Pancreas (tissue), 10 donors: ENCODE results near the gene ZDHHC24. TPM values are rescaled to one million over a fixed set of nuclear protein-coding genes. Genes with fewer than 3 reads are reported as not detected.

Experiments
- ATAC-seq, 4 donors: fragments of 200-7000 bp; cut with Tn5 transposase; one replicate each; pipeline versions ENCODE4 v1.8.0 to v1.9.1; 2020; ENCODE audit warnings: mild to moderate bottlenecking in 4 of 4, moderate library complexity in 4 of 4
- DNase-seq, 6 donors: peaks; one replicate each; pipeline ENCODE4 v3.0.0-alpha.2; 2020
- FAIRE-seq: peaks from 2 replicates; lab custom pipeline; 2012; peaks lifted over from hg19 to GRCh38; lab: Jason Lieb, UNC
- H3K27ac ChIP-seq, 4 donors: fragments of 200-600 bp; sonication (generic); 1 replicate in 3 of 4; 2 replicates in 1 of 4; pipeline versions ENCODE4 v1.5.0 to v1.8.0; 2020
- H3K27me3 ChIP-seq, 4 donors: fragments of 200-600 bp; one replicate each; pipeline ENCODE4 v1.8.0; 2021
- H3K36me3 ChIP-seq, 3 donors: fragments of 200-600 bp; sonication (generic) in 1 of 3; one replicate each; pipeline versions ENCODE4 v1.5.0 to v1.8.0; 2020 to 2021
- H3K4me1 ChIP-seq, 3 donors: fragments of 200-600 bp; one replicate each; pipeline ENCODE4 v1.8.0; 2021
- H3K4me3 ChIP-seq, 4 donors: fragments of 200-600 bp; sonication (generic) in 2 of 4; one replicate each; pipeline versions ENCODE4 v1.5.0 to v1.8.0; 2020 to 2021
- H3K9me3 ChIP-seq, 4 donors: fragments of 200-600 bp; one replicate each; pipeline ENCODE4 v1.8.0; 2021
- WGBS, 2 donors: extraction: QIAGEN DNeasy Blood & Tissue Kit; methylation state at CpG; one replicate each; pipeline ENCODE4 v1.1.7; 2013; 5-methylcytosine and 5-hydroxymethylcytosine counted together
- intact Hi-C, 3 donors: fragments of 100-400 bp; cut with DNase I; formaldehyde crosslinking; loops; one replicate each; pipeline versions ENCODE4 v1.11.1 to v1.14.2; 2022
- polyA plus RNA-seq, 2 donors: library from polyadenylated mRNA; stranded (reverse); fragments of 200-250 nt; gene quantifications; one replicate each; pipeline ENCODE4 v1.2.3, GENCODE V29; 2013
- total RNA-seq, 6 donors: library from RNA; stranded (reverse); fragmentation: NEBNext Ultra II Directional in 4 of 6; extraction: Animal tissue kit (Norgen Biotek cat#: 25700) in 4 of 6; gene quantifications; one replicate each; pipeline versions ENCODE4 v1.2.1 to v1.2.4, GENCODE V29; 2021 to 2023
- TF ChIP-seq, protein P1 (sequence below), 4 donors: fragments of 200-600 bp; sonication (generic) in 3 of 4; IDR thresholded peaks; one replicate each; pipeline versions ENCODE4 v1.5.0 to v1.8.0; 2021; ENCODE audit warnings: antibody characterized with exemption in 4 of 4
- donor health status: healthy with polysubstance abuse.
- donor health status: DM: no; HTN: no; CAD: no; lungs with moderate emphysema.
- donor health status: DM: no; HTN: no; CAD: no.
- donor health status: control.
- donor health status: control.
- donor health status: Bipolar disorder and iron deficiency.
- donor health status: DM: yes; HTN: yes; CAD: no.
- donor health status: DM: no; HTN: no; CAD: no.
- donor health status: DM: no; HTN: no; CAD: no.
- donor health status: DM: yes; HTN: yes; CAD: no.

ZDHHC24 gene
- total and polyA plus RNA-seq, 8 donors, result 7.0 to 11.4 (median 7.9) TPM

DNA sequence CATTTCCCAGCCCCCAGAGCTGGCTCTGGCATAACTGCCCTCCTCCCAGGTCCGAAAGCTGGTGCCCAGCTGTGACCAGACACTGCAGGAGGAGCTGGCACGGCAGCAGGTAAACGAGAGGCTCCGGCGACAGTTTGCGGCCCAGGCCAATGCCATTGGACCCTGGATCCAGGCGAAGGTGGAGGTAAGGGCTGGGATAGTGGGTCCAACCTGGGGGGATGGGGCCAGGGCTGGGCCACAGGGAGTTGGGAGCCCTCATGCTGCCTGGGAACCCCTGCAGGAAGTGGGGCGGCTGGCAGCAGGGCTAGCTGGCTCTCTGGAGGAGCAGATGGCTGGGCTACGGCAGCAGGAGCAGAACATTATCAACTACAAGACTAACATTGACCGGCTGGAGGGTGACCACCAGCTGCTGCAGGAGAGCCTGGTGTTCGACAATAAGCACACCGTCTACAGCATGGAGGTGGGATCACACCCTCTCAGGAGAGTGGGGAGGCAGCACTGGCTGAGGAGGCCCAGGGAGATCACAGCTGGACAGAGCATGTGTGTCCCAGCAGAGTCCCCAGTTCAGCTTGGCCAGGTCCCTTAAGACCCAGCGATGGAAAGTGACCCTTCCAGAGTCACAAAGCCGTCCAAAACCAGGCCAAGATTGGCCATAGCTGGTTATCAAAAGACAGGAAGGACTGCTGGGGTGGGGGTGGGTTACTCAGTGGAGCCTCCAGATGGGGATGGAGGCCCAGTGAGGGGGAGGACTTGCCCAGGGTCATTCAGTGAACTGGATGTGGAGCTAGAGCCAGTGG is 15.5 kb upstream of the ZDHHC24 start:
- Histone ChIP-seq H3K4me3 (no peak overlapping the region), H3K27me3 (no peaks in the 10 kb centered on the region), H3K36me3 (no peaks in the 10 kb centered on the region), H3K27ac (no peak overlapping the region), H3K9me3 (no peaks in the 10 kb centered on the region), H3K4me1 (peaks cover 0 to 5% (median 0%) of the 10 kb centered on the region in 3 donors)
- TF ChIP-seq, protein P1, sequence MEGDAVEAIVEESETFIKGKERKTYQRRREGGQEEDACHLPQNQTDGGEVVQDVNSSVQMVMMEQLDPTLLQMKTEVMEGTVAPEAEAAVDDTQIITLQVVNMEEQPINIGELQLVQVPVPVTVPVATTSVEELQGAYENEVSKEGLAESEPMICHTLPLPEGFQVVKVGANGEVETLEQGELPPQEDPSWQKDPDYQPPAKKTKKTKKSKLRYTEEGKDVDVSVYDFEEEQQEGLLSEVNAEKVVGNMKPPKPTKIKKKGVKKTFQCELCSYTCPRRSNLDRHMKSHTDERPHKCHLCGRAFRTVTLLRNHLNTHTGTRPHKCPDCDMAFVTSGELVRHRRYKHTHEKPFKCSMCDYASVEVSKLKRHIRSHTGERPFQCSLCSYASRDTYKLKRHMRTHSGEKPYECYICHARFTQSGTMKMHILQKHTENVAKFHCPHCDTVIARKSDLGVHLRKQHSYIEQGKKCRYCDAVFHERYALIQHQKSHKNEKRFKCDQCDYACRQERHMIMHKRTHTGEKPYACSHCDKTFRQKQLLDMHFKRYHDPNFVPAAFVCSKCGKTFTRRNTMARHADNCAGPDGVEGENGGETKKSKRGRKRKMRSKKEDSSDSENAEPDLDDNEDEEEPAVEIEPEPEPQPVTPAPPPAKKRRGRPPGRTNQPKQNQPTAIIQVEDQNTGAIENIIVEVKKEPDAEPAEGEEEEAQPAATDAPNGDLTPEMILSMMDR (IDR thresholded peaks at IDR 0.05), result no peak
- 70 to 76% methylated on average over 14 of the region's 14 CpGs for WGBS, 2 donors
- intact Hi-C loops, result no loop called here
- FAIRE-seq (no peak), ATAC-seq (no peak), DNase-seq (peak in 1 of 6 donors; percentile 59)

- DNase-seq (peak in 1 of 6 donors; percentile 60), FAIRE-seq (no peak), ATAC-seq (peak in 1 of 4 donors; percentile 18)
- intact Hi-C loops, result no loop called here
- H3K27me3 ChIP-seq, result no peaks in the 10 kb centered on the region
- TF ChIP-seq, protein P1 (IDR thresholded peaks at IDR 0.05), result no peak
- H3K36me3 ChIP-seq, result no peaks in the 10 kb centered on the region
- H3K4me3 ChIP-seq, result no peak overlapping the region
- H3K9me3 ChIP-seq, result no peaks in the 10 kb centered on the region
- H3K4me1 ChIP-seq, result peaks cover 0 to 5% (median 0%) of the 10 kb centered on the region in 3 donors
- 71 to 73% methylated on average over 26 to 27 of the region's 27 CpGs for WGBS, 2 donors
- no peak overlapping the region for H3K27ac ChIP-seq
These were observed 14.2 kb upstream of the ZDHHC24 start for GRCh38 chr11:66559866-66560676.

DNA sequence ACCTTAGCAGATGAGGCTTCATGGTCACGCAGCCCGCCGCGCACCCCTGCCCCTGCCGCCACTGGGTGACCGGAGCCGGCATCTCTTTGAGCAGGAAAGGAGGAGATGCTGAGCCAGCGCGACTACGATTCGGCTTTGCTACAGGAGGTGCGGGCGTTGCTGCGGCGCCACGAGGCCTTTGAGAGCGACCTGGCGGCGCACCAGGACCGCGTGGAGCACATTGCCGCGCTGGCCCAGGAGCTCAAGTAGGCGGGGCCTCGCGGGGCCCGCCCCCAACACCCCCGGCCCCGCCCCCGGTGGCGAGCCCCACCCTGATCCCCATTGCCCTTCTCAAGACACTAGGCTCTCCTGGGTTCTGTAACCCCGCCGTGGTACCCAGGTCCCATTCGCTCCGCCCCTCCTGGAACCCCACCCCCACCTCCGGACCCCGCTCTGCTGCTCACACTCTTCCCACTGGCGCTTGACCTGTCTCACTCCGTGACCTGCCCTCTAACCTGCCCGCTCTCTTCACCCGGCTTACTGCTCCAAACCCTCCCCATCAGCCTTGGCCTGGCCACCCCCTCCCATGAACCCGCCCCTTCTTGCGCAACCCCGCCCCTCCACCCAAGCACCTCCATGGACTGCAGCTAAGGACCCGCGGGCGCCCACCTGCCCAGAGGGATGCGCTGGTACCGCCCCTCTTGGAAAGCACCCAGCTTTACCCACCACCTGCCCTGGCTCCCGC is 13.5 kb upstream of the ZDHHC24 start:
- no peak overlapping the region for H3K27ac ChIP-seq
- no peak overlapping the region for H3K4me3 ChIP-seq
- peak; percentile 44 to 81 (median 50) for ATAC-seq
- 9% methylated on average over 45 to 50 of the region's 50 CpGs for WGBS, 2 donors
- no peaks in the 10 kb centered on the region for H3K9me3 ChIP-seq
- TF ChIP-seq, protein P1 (IDR thresholded peaks at IDR 0.05), result no peak
- intact Hi-C loops, result no loop called here
- H3K4me1 ChIP-seq, result peaks cover 0 to 5% (median 0%) of the 10 kb centered on the region in 3 donors
- H3K36me3 ChIP-seq, result no peaks in the 10 kb centered on the region
- no peaks in the 10 kb centered on the region for H3K27me3 ChIP-seq
- no peak for FAIRE-seq
- DNase-seq, result peak in 4 of 6 donors; percentile 20 to 73 (median 46)

GRCh38 chr11:66557733-66558326 is 12.0 kb upstream of the ZDHHC24 start:
- Histone ChIP-seq H3K4me1 (peaks cover 0 to 5% (median 0%) of the 10 kb centered on the region in 3 donors), H3K27ac (no peak overlapping the region), H3K4me3 (no peak overlapping the region), H3K27me3 (no peaks in the 10 kb centered on the region), H3K36me3 (no peaks in the 10 kb centered on the region), H3K9me3 (no peaks in the 10 kb centered on the region)
- intact Hi-C loops, result no loop called here
- ATAC-seq (no peak), FAIRE-seq (no peak), DNase-seq (peak in 1 of 6 donors; percentile 53)
- TF ChIP-seq, protein P1 (IDR thresholded peaks at IDR 0.05), result no peak
- whole genome bisulfite sequencing, 2 donors, result 76 to 86% methylated on average over 24 of the region's 24 CpGs
